ENCODE results near the gene DTNA. TPM values are rescaled to one million over a fixed set of nuclear protein-coding genes. Genes with fewer than 3 reads are reported as not detected.

Gene DTNA
- total RNA-seq, 1 experiment from 2014 or later: 0.77 TPM

DNA sequence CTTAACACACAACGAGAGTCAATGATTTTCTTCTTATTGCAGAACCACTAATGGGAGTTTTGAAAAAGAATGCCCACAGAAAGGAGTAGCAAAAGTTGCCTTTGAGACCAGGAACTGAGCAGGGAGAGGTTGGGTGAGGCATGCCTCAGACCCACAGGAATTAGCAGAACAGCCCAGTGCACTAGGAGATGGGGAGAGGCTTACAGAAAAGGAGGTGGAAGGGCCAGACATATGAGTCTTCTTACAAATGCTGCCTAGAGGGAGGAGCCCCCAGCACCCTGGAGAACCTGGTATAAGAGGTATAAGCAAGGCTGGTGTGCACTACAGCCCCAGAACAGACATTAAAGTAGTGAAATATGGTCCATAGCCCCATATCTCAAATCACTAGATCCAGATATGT, 162.0 kb downstream of the DTNA start:
- Histone ChIP-seq H3K36me3 (ENCODE audit: control insufficient read depth, insufficient read depth, low read length) (no peaks in the 10 kb centered on the region), H3K9me3 (ENCODE audit: control insufficient read depth, insufficient read depth, low read depth, low read length) (no peaks in the 10 kb centered on the region), H3K27me3 (ENCODE audit: control insufficient read depth, insufficient read depth, low read length) (no peaks in the 10 kb centered on the region), H3K27ac (ENCODE audit: low read length) (no peak overlapping the region), H3K4me1 (ENCODE audit: control insufficient read depth, insufficient read depth, low read length) (no peaks in the 10 kb centered on the region), H3K4me3 (ENCODE audit: low read depth in 2 of 2, low read length in 2 of 2) (no peak overlapping the region)
- intact Hi-C loops (cut with micrococcal nuclease; ENCODE audit: unreplicated experiment): no loop called here
- in situ Hi-C loops (cut with HindIII; ENCODE audit: low pct_unique_long_range_greater_than_20kb, low sequenced_read_pairs): no loop called here
- no TSS peak for BruUV-seq (replicated peaks)
- DNase-seq (ENCODE audit: low read depth, low spot score): no peak
- TF ChIP-seq POLR2AphosphoS5 (IDR thresholded peaks at IDR 0.05; ENCODE audit: low read depth, low read length) (no peak), TCF7L2 (IDR thresholded peaks at IDR 0.05; ENCODE audit: low read depth, low read length) (no peak), REST (IDR thresholded peaks at IDR 0.05; ENCODE audit: insufficient read depth in 1 of 2, low read depth in 2 of 2, low read length in 1 of 2) (no peak), SIN3A (IDR thresholded peaks at IDR 0.05; ENCODE audit: borderline replicate concordance, insufficient read depth, low read depth, low read length) (no peak), CTCF (IDR thresholded peaks at IDR 0.05) (no peak)
- POLR2A ChIA-PET: no interaction called here
- no peak for ATAC-seq
- CTCF ChIA-PET: no interaction called here

- BruUV-seq (replicated peaks): no TSS peak
- TF ChIP-seq TCF7L2 (IDR thresholded peaks at IDR 0.05; ENCODE audit: low read depth, low read length) (no peak), CTCF (IDR thresholded peaks at IDR 0.05) (no peak), POLR2AphosphoS5 (IDR thresholded peaks at IDR 0.05; ENCODE audit: low read depth, low read length) (no peak), SIN3A (IDR thresholded peaks at IDR 0.05; ENCODE audit: borderline replicate concordance, insufficient read depth, low read depth, low read length) (no peak), REST (IDR thresholded peaks at IDR 0.05; ENCODE audit: insufficient read depth in 1 of 2, low read depth in 2 of 2, low read length in 1 of 2) (no peak)
- Histone ChIP-seq H3K4me3 (ENCODE audit: low read depth in 2 of 2, low read length in 2 of 2) (no peak overlapping the region), H3K27ac (ENCODE audit: low read length) (no peak overlapping the region), H3K36me3 (ENCODE audit: control insufficient read depth, insufficient read depth, low read length) (no peaks in the 10 kb centered on the region), H3K4me1 (ENCODE audit: control insufficient read depth, insufficient read depth, low read length) (no peaks in the 10 kb centered on the region), H3K27me3 (ENCODE audit: control insufficient read depth, insufficient read depth, low read length) (no peaks in the 10 kb centered on the region), H3K9me3 (ENCODE audit: control insufficient read depth, insufficient read depth, low read depth, low read length) (no peaks in the 10 kb centered on the region)
- no peak for DNase-seq (ENCODE audit: low read depth, low spot score)
- in situ Hi-C loops (cut with HindIII; ENCODE audit: low pct_unique_long_range_greater_than_20kb, low sequenced_read_pairs): no loop called here
- POLR2A ChIA-PET: no interaction called here
- ATAC-seq: no peak
- intact Hi-C loops (cut with micrococcal nuclease; ENCODE audit: unreplicated experiment): no loop called here
- CTCF ChIA-PET: no interaction called here
These were observed 164.0 kb downstream of the DTNA start for GRCh38 chr18:34873986-34874580.

Measured in Panc1 (cell line).